Measurements from ENCODE around the gene TET1.

Gene TET1

GRCh38 chr10:68565658-68566057 is 5.5 kb downstream of the TET1 start:
- Histone ChIP-seq H3K27ac (ENCODE audit: insufficient read depth in 1 of 2, low read depth in 1 of 2, low read length in 2 of 2, poor library complexity in 1 of 2, severe bottlenecking in 2 of 2) (no peak overlapping the region), H3K4me3 (ENCODE audit: control insufficient read depth in 1 of 7, extremely low read depth in 1 of 7, insufficient read depth in 4 of 7, low read depth in 2 of 7, low read length in 6 of 7) (no peak overlapping the region), H3K9me3 (ENCODE audit: control extremely low read depth in 1 of 5, control insufficient read depth in 4 of 5, insufficient read depth in 2 of 5, low read depth in 1 of 5, low read length in 4 of 5) (no peaks in the 10 kb centered on the region), H3K27me3 (replicated peaks in 2 of 5; ENCODE audit: control insufficient read depth in 4 of 5, insufficient read depth in 5 of 5, low read length in 4 of 5) (peaks cover 7 to 67% (median 24%) of the 10 kb centered on the region in 5 experiments), H3K4me1 (ENCODE audit: control extremely low read depth in 1 of 4, control insufficient read depth in 4 of 4, insufficient read depth in 4 of 4, low read length in 3 of 4) (peaks cover 8 to 27% (median 20%) of the 10 kb centered on the region in 4 experiments), H3K36me3 (ENCODE audit: control insufficient read depth in 4 of 4, insufficient read depth in 4 of 4, low read length in 3 of 4) (no peaks in the 10 kb centered on the region)
- ChIA-PET POLR2A (no interaction called here), CTCF (interaction anchor here (1.9 kb wide), 1 partner anchor 23 kb away, joined by 5 read pairs; no protein-coding TSS in a partner anchor)
- WGBS (ENCODE audit: insufficient coverage): no CpG with 5 or more reads among the region's 3 CpGs
- DNase-seq: no peak

GRCh38 chr10:68566351-68566750 is 6.2 kb downstream of the TET1 start:
- CTCF ChIA-PET: interaction anchor here (1.9 kb wide), 1 partner anchor 23 kb away, joined by 5 read pairs; no protein-coding TSS in a partner anchor
- Histone ChIP-seq H3K4me1 (ENCODE audit: control extremely low read depth in 1 of 4, control insufficient read depth in 4 of 4, insufficient read depth in 4 of 4, low read length in 3 of 4) (peaks cover 8 to 20% (median 13%) of the 10 kb centered on the region in 4 experiments), H3K9me3 (ENCODE audit: control extremely low read depth in 1 of 5, control insufficient read depth in 4 of 5, insufficient read depth in 2 of 5, low read depth in 1 of 5, low read length in 4 of 5) (no peaks in the 10 kb centered on the region), H3K27me3 (replicated peaks in 2 of 5; ENCODE audit: control insufficient read depth in 4 of 5, insufficient read depth in 5 of 5, low read length in 4 of 5) (peaks cover 7 to 60% (median 22%) of the 10 kb centered on the region in 5 experiments), H3K36me3 (ENCODE audit: control insufficient read depth in 4 of 4, insufficient read depth in 4 of 4, low read length in 3 of 4) (no peaks in the 10 kb centered on the region), H3K27ac (ENCODE audit: insufficient read depth in 1 of 2, low read depth in 1 of 2, low read length in 2 of 2, poor library complexity in 1 of 2, severe bottlenecking in 2 of 2) (no peak overlapping the region), H3K4me3 (ENCODE audit: control insufficient read depth in 1 of 7, extremely low read depth in 1 of 7, insufficient read depth in 4 of 7, low read depth in 2 of 7, low read length in 6 of 7) (no peak overlapping the region)
- POLR2A ChIA-PET: no interaction called here
- no CpG with 5 or more reads among the region's 1 CpG for WGBS (ENCODE audit: insufficient coverage)
- DNase-seq: no peak

GRCh38 chr10:68566955-68567354 is 6.8 kb downstream of the TET1 start:
- CTCF ChIA-PET: interaction anchor here (1.9 kb wide), 1 partner anchor 22 kb away, joined by 5 read pairs; no protein-coding TSS in a partner anchor
- no peaks in the 10 kb centered on the region for H3K9me3 ChIP-seq (ENCODE audit: control extremely low read depth in 1 of 5, control insufficient read depth in 4 of 5, insufficient read depth in 2 of 5, low read depth in 1 of 5, low read length in 4 of 5)
- WGBS (ENCODE audit: insufficient coverage): 28% methylated on average over 2 of the region's 2 CpGs
- no peak overlapping the region for H3K4me3 ChIP-seq (ENCODE audit: control insufficient read depth in 1 of 7, extremely low read depth in 1 of 7, insufficient read depth in 4 of 7, low read depth in 2 of 7, low read length in 6 of 7)
- POLR2A ChIA-PET: no interaction called here
- H3K4me1 ChIP-seq (ENCODE audit: control extremely low read depth in 1 of 4, control insufficient read depth in 4 of 4, insufficient read depth in 4 of 4, low read length in 3 of 4): peaks cover 8 to 16% (median 11%) of the 10 kb centered on the region in 4 experiments
- no peaks in the 10 kb centered on the region for H3K36me3 ChIP-seq (ENCODE audit: control insufficient read depth in 4 of 4, insufficient read depth in 4 of 4, low read length in 3 of 4)
- peaks cover 7 to 56% (median 19%) of the 10 kb centered on the region in 5 experiments for H3K27me3 ChIP-seq (replicated peaks in 2 of 5; ENCODE audit: control insufficient read depth in 4 of 5, insufficient read depth in 5 of 5, low read length in 4 of 5)
- H3K27ac ChIP-seq (ENCODE audit: insufficient read depth in 1 of 2, low read depth in 1 of 2, low read length in 2 of 2, poor library complexity in 1 of 2, severe bottlenecking in 2 of 2): no peak overlapping the region
- peak in 2 of 3 donors; percentile 41 to 48 for DNase-seq

- 90% methylated on average over 2 of the region's 5 CpGs for WGBS (ENCODE audit: insufficient coverage)
- CTCF ChIA-PET: no interaction called here
- POLR2A ChIA-PET: interaction anchor here (0.7 kb wide), 1 partner anchor 66 kb away, joined by 3 read pairs; no protein-coding TSS in a partner anchor
- Histone ChIP-seq H3K27ac (ENCODE audit: insufficient read depth in 1 of 2, low read depth in 1 of 2, low read length in 2 of 2, poor library complexity in 1 of 2, severe bottlenecking in 2 of 2) (no peak overlapping the region), H3K4me1 (ENCODE audit: control extremely low read depth in 1 of 4, control insufficient read depth in 4 of 4, insufficient read depth in 4 of 4, low read length in 3 of 4) (peaks cover 0 to 2% (median under 1%) of the 10 kb centered on the region in 4 experiments), H3K9me3 (ENCODE audit: control extremely low read depth in 1 of 5, control insufficient read depth in 4 of 5, insufficient read depth in 2 of 5, low read depth in 1 of 5, low read length in 4 of 5) (no peaks in the 10 kb centered on the region), H3K36me3 (ENCODE audit: control insufficient read depth in 4 of 4, insufficient read depth in 4 of 4, low read length in 3 of 4) (no peaks in the 10 kb centered on the region), H3K4me3 (ENCODE audit: control insufficient read depth in 1 of 7, extremely low read depth in 1 of 7, insufficient read depth in 4 of 7, low read depth in 2 of 7, low read length in 6 of 7) (no peak overlapping the region), H3K27me3 (replicated peaks in 2 of 5; ENCODE audit: control insufficient read depth in 4 of 5, insufficient read depth in 5 of 5, low read length in 4 of 5) (peaks cover 0 to 21% (median 11%) of the 10 kb centered on the region in 5 experiments)
- DNase-seq: no peak
Observed at GRCh38 chr10:68572151-68572550, 12.0 kb downstream of the TET1 start.

GRCh38 chr10:68574051-68574450 is 13.9 kb downstream of the TET1 start:
- CTCF ChIA-PET: interaction anchor here (1.1 kb wide), 2 partner anchors 11 to 17 kb away, joined by 3 to 4 read pairs; no protein-coding TSS in a partner anchor
- no peak for DNase-seq
- H3K9me3 ChIP-seq (ENCODE audit: control extremely low read depth in 1 of 5, control insufficient read depth in 4 of 5, insufficient read depth in 2 of 5, low read depth in 1 of 5, low read length in 4 of 5): no peaks in the 10 kb centered on the region
- 100% methylated on average over 1 of the region's 2 CpGs for WGBS (ENCODE audit: insufficient coverage)
- H3K27ac ChIP-seq (ENCODE audit: insufficient read depth in 1 of 2, low read depth in 1 of 2, low read length in 2 of 2, poor library complexity in 1 of 2, severe bottlenecking in 2 of 2): no peak overlapping the region
- H3K36me3 ChIP-seq (ENCODE audit: control insufficient read depth in 4 of 4, insufficient read depth in 4 of 4, low read length in 3 of 4): no peaks in the 10 kb centered on the region
- peaks cover 0 to 6% (median 0%) of the 10 kb centered on the region in 5 experiments for H3K27me3 ChIP-seq (replicated peaks in 2 of 5; ENCODE audit: control insufficient read depth in 4 of 5, insufficient read depth in 5 of 5, low read length in 4 of 5)
- POLR2A ChIA-PET: no interaction called here
- no peaks in the 10 kb centered on the region for H3K4me1 ChIP-seq (ENCODE audit: control extremely low read depth in 1 of 4, control insufficient read depth in 4 of 4, insufficient read depth in 4 of 4, low read length in 3 of 4)
- H3K4me3 ChIP-seq (ENCODE audit: control insufficient read depth in 1 of 7, extremely low read depth in 1 of 7, insufficient read depth in 4 of 7, low read depth in 2 of 7, low read length in 6 of 7): no peak overlapping the region

- no peaks in the 10 kb centered on the region for H3K9me3 ChIP-seq (ENCODE audit: control extremely low read depth in 1 of 5, control insufficient read depth in 4 of 5, insufficient read depth in 2 of 5, low read depth in 1 of 5, low read length in 4 of 5)
- CTCF ChIA-PET: no interaction called here
- H3K27me3 ChIP-seq (replicated peaks in 2 of 5; ENCODE audit: control insufficient read depth in 4 of 5, insufficient read depth in 5 of 5, low read length in 4 of 5): peaks cover 0 to 10% (median 0%) of the 10 kb centered on the region in 5 experiments
- H3K36me3 ChIP-seq (ENCODE audit: control insufficient read depth in 4 of 4, insufficient read depth in 4 of 4, low read length in 3 of 4): no peaks in the 10 kb centered on the region
- WGBS (ENCODE audit: insufficient coverage): no CpG with 5 or more reads among the region's 5 CpGs
- H3K4me3 ChIP-seq (ENCODE audit: control insufficient read depth in 1 of 7, extremely low read depth in 1 of 7, insufficient read depth in 4 of 7, low read depth in 2 of 7, low read length in 6 of 7): no peak overlapping the region
- no peak overlapping the region for H3K27ac ChIP-seq (ENCODE audit: insufficient read depth in 1 of 2, low read depth in 1 of 2, low read length in 2 of 2, poor library complexity in 1 of 2, severe bottlenecking in 2 of 2)
- POLR2A ChIA-PET: no interaction called here
- H3K4me1 ChIP-seq (ENCODE audit: control extremely low read depth in 1 of 4, control insufficient read depth in 4 of 4, insufficient read depth in 4 of 4, low read length in 3 of 4): no peaks in the 10 kb centered on the region
- DNase-seq: peak in 2 of 3 donors; percentile 56 to 58
Observed at GRCh38 chr10:68576118-68576517, 16.0 kb downstream of the TET1 start.

GRCh38 chr10:68578974-68579373 is 18.8 kb downstream of the TET1 start:
- no peak for DNase-seq
- no peak overlapping the region for H3K4me3 ChIP-seq (ENCODE audit: control insufficient read depth in 1 of 7, extremely low read depth in 1 of 7, insufficient read depth in 4 of 7, low read depth in 2 of 7, low read length in 6 of 7)
- H3K4me1 ChIP-seq (ENCODE audit: control extremely low read depth in 1 of 4, control insufficient read depth in 4 of 4, insufficient read depth in 4 of 4, low read length in 3 of 4): no peaks in the 10 kb centered on the region
- no peaks in the 10 kb centered on the region for H3K9me3 ChIP-seq (ENCODE audit: control extremely low read depth in 1 of 5, control insufficient read depth in 4 of 5, insufficient read depth in 2 of 5, low read depth in 1 of 5, low read length in 4 of 5)
- 100% methylated on average over 1 of the region's 2 CpGs for WGBS (ENCODE audit: insufficient coverage)
- no peak overlapping the region for H3K27ac ChIP-seq (ENCODE audit: insufficient read depth in 1 of 2, low read depth in 1 of 2, low read length in 2 of 2, poor library complexity in 1 of 2, severe bottlenecking in 2 of 2)
- ChIA-PET CTCF (no interaction called here), POLR2A (no interaction called here)
- H3K36me3 ChIP-seq (ENCODE audit: control insufficient read depth in 4 of 4, insufficient read depth in 4 of 4, low read length in 3 of 4): no peaks in the 10 kb centered on the region
- H3K27me3 ChIP-seq (replicated peaks in 2 of 5; ENCODE audit: control insufficient read depth in 4 of 5, insufficient read depth in 5 of 5, low read length in 4 of 5): peaks cover 0 to 5% (median 0%) of the 10 kb centered on the region in 5 experiments

Data from common myeloid progenitor, CD34-positive (primary cell).